Mucosa of stomach (tissue), 1 donor: ENCODE data around the gene BANF1.

ENCODE experiments used
- H3K27me3 ChIP-seq: one replicate; pipeline ENCODE4 v1.7.0; 2013; ENCODE audit warnings: mild to moderate bottlenecking, low read length; ENCODE audit not compliant: control insufficient read depth, insufficient read depth
- H3K36me3 ChIP-seq: one replicate; pipeline ENCODE4 v1.7.0; 2013; ENCODE audit warnings: low read length; ENCODE audit not compliant: control insufficient read depth, insufficient read depth
- H3K4me1 ChIP-seq: one replicate; pipeline ENCODE4 v1.7.0; 2013; ENCODE audit warnings: mild to moderate bottlenecking, low read length; ENCODE audit not compliant: control insufficient read depth, insufficient read depth
- H3K4me3 ChIP-seq: one replicate; pipeline ENCODE4 v1.7.0; 2013; ENCODE audit warnings: low read length
- H3K9ac ChIP-seq: one replicate; pipeline ENCODE4 v1.7.0; 2013; ENCODE audit warnings: mild to moderate bottlenecking, low read length, moderate library complexity
- H3K9me3 ChIP-seq: one replicate; pipeline ENCODE4 v1.7.0; 2013; ENCODE audit warnings: mild to moderate bottlenecking, low read length, moderate library complexity; ENCODE audit not compliant: control insufficient read depth
- donor health status: Pancreatic carcinoma.

BANF1 gene

GRCh38 chr11:66039765-66040164, 37.5 kb downstream of the BANF1 start:
- H3K9ac ChIP-seq = no peak overlapping the region
- no peaks in the 10 kb centered on the region for H3K9me3 ChIP-seq
- H3K4me1 ChIP-seq = no peaks in the 10 kb centered on the region
- H3K36me3 ChIP-seq = no peaks in the 10 kb centered on the region
- peaks cover 8% of the 10 kb centered on the region for H3K27me3 ChIP-seq
- H3K4me3 ChIP-seq = no peak overlapping the region

GRCh38 chr11:66042227-66042995, 40.1 kb downstream of the BANF1 start:
- H3K4me1 ChIP-seq = peaks cover 8% of the 10 kb centered on the region
- H3K9ac ChIP-seq = no peak overlapping the region
- no peaks in the 10 kb centered on the region for H3K9me3 ChIP-seq
- peaks cover 16% of the 10 kb centered on the region for H3K27me3 ChIP-seq
- no peaks in the 10 kb centered on the region for H3K36me3 ChIP-seq
- no peak overlapping the region for H3K4me3 ChIP-seq

GRCh38 chr11:66042996-66043906, 40.9 kb downstream of the BANF1 start:
- Histone ChIP-seq H3K4me3 (no peak overlapping the region), H3K9me3 (no peaks in the 10 kb centered on the region), H3K4me1 (peaks cover 8% of the 10 kb centered on the region)

GRCh38 chr11:66044757-66045156, 42.5 kb downstream of the BANF1 start:
- H3K4me1 ChIP-seq = peaks cover 8% of the 10 kb centered on the region
- H3K9ac ChIP-seq = no peak overlapping the region
- H3K36me3 ChIP-seq = no peaks in the 10 kb centered on the region
- H3K27me3 ChIP-seq = peaks cover 31% of the 10 kb centered on the region
- H3K4me3 ChIP-seq = no peak overlapping the region
- H3K9me3 ChIP-seq = no peaks in the 10 kb centered on the region

More at GRCh38 chr11:66042996-66043906, 40.9 kb downstream of the BANF1 start:
- Histone ChIP-seq H3K36me3 (no peaks in the 10 kb centered on the region), H3K9ac (no peak overlapping the region), H3K27me3 (peaks cover 25% of the 10 kb centered on the region)

GRCh38 chr11:66045177-66045639, 42.9 kb downstream of the BANF1 start:
- no peaks in the 10 kb centered on the region for H3K36me3 ChIP-seq
- H3K9ac ChIP-seq = no peak overlapping the region
- H3K4me3 ChIP-seq = no peak overlapping the region
- H3K4me1 ChIP-seq = peaks cover 8% of the 10 kb centered on the region
- H3K9me3 ChIP-seq = no peaks in the 10 kb centered on the region
- peaks cover 31% of the 10 kb centered on the region for H3K27me3 ChIP-seq

- Histone ChIP-seq H3K27me3 (peaks cover 25% of the 10 kb centered on the region), H3K9me3 (no peaks in the 10 kb centered on the region), H3K4me1 (peaks cover 20% of the 10 kb centered on the region), H3K4me3 (no peak overlapping the region), H3K36me3 (no peaks in the 10 kb centered on the region), H3K9ac (no peak overlapping the region)
Observed at GRCh38 chr11:66046901-66047300, 44.6 kb downstream of the BANF1 start.

GRCh38 chr11:66047541-66048365, 45.5 kb downstream of the BANF1 start:
- peaks cover 25% of the 10 kb centered on the region for H3K27me3 ChIP-seq
- no peaks in the 10 kb centered on the region for H3K9me3 ChIP-seq
- H3K4me3 ChIP-seq = no peak overlapping the region
- H3K9ac ChIP-seq = no peak overlapping the region
- H3K4me1 ChIP-seq = peaks cover 20% of the 10 kb centered on the region
- H3K36me3 ChIP-seq = no peaks in the 10 kb centered on the region

GRCh38 chr11:66048547-66049323, 46.4 kb downstream of the BANF1 start, which contains the start of gene GAL3ST3:
Gene GAL3ST3, minus strand, starts transcription at chr11:66049161. Its CDS starts 3,746 bp downstream, at chr11:66045415.
- H3K4me1 ChIP-seq = peaks cover 27% of the 10 kb centered on the region
- H3K9me3 ChIP-seq = no peaks in the 10 kb centered on the region
- peaks cover 25% of the 10 kb centered on the region for H3K27me3 ChIP-seq
- no peak within 1 kb of the TSS for H3K4me3 ChIP-seq
- H3K36me3 ChIP-seq = no peaks in the 10 kb centered on the region
- no peak within 1 kb of the TSS for H3K9ac ChIP-seq

- H3K4me3 ChIP-seq = no peak overlapping the region
- no peaks in the 10 kb centered on the region for H3K9me3 ChIP-seq
- peaks cover 22% of the 10 kb centered on the region for H3K4me1 ChIP-seq
- H3K9ac ChIP-seq = peak overlapping the region; percentile 95
- H3K36me3 ChIP-seq = peaks cover 6% of the 10 kb centered on the region
- peaks cover 18% of the 10 kb centered on the region for H3K27me3 ChIP-seq
Observed at GRCh38 chr11:66050581-66051231, 48.4 kb downstream of the BANF1 start.

- H3K9me3 ChIP-seq = no peaks in the 10 kb centered on the region
- H3K4me1 ChIP-seq = peaks cover 22% of the 10 kb centered on the region
Observed at GRCh38 chr11:66051371-66051765, 49.1 kb downstream of the BANF1 start.

More at GRCh38 chr11:66051371-66051765, 49.1 kb downstream of the BANF1 start:
- no peak overlapping the region for H3K4me3 ChIP-seq
- H3K36me3 ChIP-seq = peaks cover 6% of the 10 kb centered on the region
- peaks cover 16% of the 10 kb centered on the region for H3K27me3 ChIP-seq
- H3K9ac ChIP-seq = peak overlapping the region; percentile 95
